GM19455 (cell line): Measurements from ENCODE around the gene WBP2.
"Not testable (repeated sequence)": the region's sequence is repeated elsewhere in the genome, so short reads cannot be mapped to it uniquely, and the experiment has no call there.

Experiments used
- ATAC-seq: cut with Tn5 transposase; IDR thresholded peaks from one replicate; pipeline ENCODE4 v1.9.1; 2021; ENCODE audit not compliant: unreplicated experiment

The WBP2 gene

GRCh38 chr17:75817571-75817970 is 37.6 kb downstream of the WBP2 start:
- ATAC-seq: no peak

- no peak for ATAC-seq
Measured at GRCh38 chr17:75816693-75817092, 38.4 kb downstream of the WBP2 start.

GRCh38 chr17:75815399-75815798 is 39.7 kb downstream of the WBP2 start:
- ATAC-seq: no peak

- ATAC-seq: no peak
Measured at GRCh38 chr17:75814900-75815373, 40.2 kb downstream of the WBP2 start.

- no peak for ATAC-seq
Measured at GRCh38 chr17:75814021-75814395, 41.1 kb downstream of the WBP2 start.

GRCh38 chr17:75813081-75814020 is 41.8 kb downstream of the WBP2 start:
- no peak for ATAC-seq

DNA sequence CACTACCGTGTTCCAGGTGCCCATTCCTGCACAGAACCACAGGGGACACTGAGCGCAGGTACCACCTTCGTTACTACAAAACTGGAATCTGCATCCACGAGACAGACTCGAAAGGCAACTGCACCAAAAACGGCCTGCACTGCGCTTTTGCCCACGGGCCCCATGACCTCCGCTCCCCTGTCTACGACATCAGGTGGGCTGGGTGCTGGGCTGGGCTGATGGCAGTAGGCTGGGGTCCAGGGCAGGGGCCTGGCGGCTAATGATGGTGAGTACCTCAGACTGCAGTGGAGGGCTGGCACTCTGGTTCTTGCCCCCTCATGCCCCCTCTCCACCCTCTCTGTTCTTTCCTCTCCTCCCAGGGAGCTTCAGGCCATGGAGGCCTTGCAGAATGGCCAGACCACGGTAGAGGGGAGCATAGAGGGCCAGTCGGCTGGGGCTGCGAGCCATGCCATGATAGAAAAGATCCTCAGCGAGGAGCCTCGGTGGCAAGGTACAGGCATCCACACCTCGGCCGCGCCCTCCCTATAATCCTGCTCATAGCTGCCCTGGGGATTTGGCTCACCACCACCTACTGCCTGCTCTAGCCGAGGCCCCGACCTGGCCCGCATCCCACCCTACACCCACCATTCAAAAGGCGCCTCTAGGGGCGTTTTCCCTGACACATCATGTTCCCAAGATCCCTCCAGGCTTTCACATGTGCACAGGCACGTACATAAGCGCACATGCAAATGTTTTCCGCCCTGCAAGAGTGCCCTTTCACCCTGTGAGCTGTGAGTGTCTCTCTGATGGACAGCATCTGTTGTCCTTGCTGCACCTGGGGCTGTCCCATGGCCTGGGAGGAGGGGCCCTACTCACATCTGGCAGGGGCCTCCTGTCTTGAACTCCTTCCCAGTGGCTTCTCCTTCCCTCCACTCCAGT is 42.8 kb downstream of the WBP2 start:
- ATAC-seq: no peak

DNA sequence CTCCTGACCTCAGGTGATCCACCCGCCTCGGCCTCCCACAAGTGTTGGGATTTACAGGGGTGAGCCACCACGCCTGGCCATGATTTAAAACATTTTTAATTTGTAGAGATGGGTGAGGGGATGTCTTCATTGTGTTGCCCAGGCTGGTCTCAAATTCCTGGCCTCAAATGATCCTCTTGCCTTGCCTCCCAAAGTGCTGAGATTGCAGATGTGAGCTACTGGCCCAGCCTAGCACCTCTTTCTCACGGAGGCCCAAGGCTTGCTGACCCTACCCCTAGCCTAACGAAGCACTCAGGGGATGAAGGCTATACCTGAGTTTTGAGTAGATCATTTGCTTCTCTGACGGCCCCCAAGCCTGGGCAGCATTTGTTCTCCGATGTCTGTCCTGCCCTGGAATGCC is 44.0 kb downstream of the WBP2 start:
- no peak for ATAC-seq

DNA sequence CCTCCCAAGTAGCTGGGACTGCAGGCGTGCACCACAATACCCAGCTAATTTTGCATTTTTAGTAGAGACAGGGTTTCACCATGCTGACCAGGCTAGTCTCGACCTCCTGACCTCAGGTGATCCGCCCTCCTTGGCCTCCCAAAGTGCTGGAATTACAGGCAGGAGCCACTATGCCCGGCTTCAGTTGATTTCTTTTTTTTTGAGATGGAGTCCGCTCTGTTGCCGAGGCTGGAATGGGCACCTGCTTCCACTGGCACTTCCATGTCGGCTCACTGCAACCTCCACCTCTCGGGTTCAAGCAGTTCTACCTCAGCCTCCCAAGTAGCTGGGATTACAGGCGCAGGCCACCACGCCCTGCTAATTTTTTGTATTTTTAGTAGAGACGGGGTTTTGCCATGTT is 44.4 kb downstream of the WBP2 start:
- ATAC-seq: not testable (repeated sequence)

- ATAC-seq: no peak
Measured at GRCh38 chr17:75810216-75810615, 44.9 kb downstream of the WBP2 start.

DNA sequence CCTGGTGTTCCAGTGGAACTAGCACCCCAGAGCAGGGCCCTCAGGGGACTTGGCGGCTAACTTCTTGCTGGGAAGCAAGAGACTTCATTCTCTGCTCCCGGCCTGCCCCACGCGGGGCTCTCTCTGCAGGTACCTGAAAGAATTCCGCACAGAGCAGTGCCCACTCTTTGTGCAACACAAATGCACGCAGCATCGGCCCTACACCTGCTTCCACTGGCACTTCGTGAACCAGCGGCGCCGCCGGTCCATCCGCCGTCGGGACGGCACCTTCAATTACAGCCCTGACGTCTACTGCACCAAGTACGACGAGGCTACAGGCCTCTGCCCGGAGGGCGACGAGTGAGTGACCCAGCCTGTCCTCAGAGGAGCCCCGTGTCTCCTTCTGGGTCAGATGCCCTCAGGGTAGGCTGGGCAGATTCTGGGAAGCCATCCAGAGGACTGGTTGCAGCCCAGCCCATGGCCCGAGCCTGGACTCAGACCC is 45.5 kb downstream of the WBP2 start:
- ATAC-seq: no peak

DNA sequence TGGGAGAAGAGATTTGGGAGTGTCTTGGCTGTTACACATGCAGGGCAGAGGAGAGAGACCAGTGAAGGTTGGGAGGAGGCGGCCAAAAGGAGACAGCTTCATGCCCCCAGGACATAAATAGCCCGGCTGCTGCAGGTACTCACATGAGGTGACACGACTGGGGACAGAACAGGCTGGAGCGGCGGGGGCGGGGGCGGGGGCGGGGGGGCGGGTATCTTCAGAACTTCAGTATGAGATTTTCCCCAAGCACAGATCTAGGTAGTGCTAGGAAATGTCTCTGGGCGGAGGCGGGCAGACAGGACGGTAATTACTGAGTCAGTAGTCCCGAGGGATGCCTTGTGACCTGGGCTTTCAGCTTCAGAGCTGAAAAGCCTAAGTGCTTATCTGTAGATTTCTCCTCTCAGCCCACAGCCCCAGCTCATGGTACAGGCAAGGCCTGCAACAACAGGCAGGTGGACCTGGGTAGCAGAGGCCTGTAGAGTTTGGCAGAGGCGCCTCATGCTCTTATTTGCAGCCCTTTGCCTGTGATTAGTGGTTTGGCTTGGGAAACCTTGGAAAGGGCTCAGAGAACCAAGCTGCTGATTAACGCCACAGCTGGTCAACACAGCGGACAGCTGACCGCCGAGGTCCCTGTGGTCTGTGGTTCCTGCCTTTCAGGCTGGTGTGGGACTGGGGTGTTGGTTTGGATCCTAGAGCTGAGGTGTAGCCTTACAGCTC is 46.1 kb downstream of the WBP2 start:
- ATAC-seq: no peak

DNA sequence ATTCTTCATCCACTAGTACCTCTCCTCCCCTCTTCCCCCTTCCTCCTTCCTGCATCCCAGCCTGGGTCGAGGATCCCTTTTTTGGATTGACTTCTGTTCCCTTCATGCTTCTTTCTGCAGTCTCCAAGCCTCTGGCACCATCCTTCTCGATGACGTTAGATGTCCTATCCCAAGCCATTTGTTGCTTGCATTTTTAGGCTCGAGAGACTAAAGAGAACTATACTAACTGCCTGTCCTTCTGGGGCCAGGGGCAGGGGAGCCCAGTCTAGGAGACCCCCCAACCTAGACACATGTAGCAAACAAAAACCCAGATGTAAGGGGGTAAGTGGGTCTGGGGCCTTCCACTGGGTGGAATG is 46.6 kb downstream of the WBP2 start:
- no peak for ATAC-seq

DNA sequence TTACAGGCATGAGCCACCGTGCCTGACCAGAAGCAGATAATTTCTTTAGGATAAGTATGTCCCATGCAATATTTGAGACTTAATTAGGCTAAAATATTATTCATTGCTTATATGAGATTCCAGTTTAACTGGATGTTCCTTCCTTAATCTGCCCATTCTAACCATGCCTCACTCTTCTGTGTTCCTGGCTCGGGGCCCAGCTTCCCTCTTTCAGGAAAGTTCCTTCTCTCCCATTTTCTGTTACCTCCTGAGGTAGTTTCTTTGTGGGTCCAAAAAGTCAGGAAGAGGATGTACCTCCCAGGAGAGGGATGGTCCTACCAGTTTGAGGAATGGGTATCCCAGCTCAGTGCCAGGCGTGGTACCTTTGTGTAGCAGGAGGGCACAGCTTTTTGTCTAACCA is 47.3 kb downstream of the WBP2 start:
- no peak for ATAC-seq

- no peak for ATAC-seq
Measured at GRCh38 chr17:75806822-75807500, 48.2 kb downstream of the WBP2 start.

GRCh38 chr17:75803883-75804282 is 51.3 kb downstream of the WBP2 start:
- no peak for ATAC-seq

DNA sequence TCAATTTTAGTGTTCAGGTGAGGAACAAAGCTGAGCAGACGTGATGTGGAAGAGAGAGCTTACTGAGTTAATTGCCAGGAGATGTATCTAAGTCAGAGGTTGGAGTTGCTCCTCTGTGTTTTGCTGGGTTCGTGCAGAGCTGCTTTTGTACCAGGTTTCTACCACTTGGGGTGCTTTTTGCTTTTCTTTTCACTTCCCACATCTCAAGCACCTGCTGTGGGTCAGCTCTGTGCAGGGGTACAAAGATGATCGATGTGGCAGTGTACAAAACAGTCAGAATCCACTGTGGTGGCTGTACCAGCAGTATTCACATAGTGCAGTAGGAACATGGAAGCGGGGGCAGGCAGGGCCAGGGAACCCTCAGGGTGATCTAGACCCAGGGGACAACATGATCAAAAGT is 55.7 kb downstream of the WBP2 start:
- no peak for ATAC-seq

DNA sequence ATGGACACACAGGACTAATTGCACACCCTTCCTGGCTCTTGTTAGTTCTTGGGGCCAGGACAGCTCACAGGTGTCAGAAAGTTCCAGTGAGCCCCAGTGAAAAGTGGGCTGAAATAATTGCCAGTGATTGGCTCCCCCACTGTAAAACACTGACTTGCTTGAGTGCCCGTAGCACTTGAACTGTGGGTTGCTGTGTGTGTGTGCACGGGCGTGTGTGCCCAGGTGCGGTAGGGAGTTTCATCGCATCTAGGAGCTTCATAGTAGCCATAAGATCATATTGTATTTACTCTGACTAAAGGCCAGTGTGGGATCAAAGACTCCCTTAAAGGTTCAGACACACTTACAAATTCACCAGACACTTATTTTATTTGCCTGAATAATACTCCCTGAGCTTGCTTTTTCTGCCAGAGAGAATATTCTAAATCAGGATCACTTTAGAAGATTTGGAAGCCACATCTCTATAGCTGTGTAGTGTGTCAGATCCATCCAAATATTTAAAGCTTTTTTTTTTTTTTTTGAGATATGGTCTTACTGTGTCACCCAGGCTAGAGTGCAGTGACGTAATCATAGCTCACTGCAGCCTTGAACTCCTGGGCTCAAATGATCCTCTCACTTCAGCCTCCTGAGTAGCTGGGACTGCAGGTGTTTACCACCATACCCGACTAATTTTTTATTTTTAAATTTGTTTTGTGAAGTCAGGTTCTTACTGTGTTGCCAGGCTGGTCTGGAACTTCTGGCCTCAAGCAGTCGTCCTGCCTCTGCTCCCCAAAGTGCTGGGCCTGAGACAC is 59.1 kb downstream of the WBP2 start:
- ATAC-seq: no peak
